ENCODE data around the gene DNAJB1. TPM values are rescaled to one million over a fixed set of nuclear protein-coding genes. Genes with fewer than 3 reads are reported as not detected.

DNAJB1 gene
- total RNA-seq, 1 donor from 2014 or later: 117 TPM

DNA sequence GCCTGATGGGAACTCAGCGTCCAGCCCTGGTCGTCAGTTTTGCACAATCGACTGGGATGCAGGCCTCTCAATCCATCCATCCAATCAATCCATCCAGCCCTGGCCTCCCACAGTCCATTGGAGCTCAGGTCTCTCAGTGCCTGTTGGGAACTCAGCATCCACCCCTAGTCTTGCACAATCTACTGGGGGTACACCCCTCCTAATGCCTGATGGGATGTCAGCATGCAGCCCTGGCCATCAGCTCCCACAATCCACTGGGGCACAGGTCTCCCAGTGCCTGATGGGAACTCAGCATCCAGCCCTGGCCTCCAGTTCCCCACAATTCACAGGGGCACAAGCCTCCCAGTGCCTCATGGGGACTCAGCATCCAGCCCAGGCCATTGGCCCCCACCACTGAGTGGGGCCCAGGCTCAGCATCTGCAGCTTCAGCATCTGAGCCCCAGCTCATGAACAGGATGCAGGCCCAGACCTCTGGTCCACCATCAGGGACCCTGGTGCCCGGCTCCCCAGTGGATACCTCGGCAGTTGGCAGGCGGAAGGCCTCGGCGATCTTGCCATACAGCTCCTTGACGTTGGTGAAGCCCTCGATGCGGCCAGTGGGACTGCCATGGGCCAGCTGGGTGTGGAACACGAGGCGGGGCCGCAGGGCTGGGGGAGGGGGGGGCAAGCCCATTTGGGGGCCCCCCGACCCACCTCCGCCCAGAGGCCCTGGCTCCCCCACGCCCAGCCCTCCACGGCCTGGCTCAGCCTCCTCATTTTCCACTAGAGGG is 35.8 kb downstream of the DNAJB1 start:
- intact Hi-C loops (cut with micrococcal nuclease): no loop called here
- H3K36me3 Mint-ChIP-seq (ENCODE audit: low read depth): peaks cover 10% of the 10 kb centered on the region
- DNase-seq: no peak
- H3K27me3 Mint-ChIP-seq: no peaks in the 10 kb centered on the region
- no peak overlapping the region for H3K27ac Mint-ChIP-seq
- peaks cover 4% of the 10 kb centered on the region for H3K4me1 Mint-ChIP-seq
- no peaks in the 10 kb centered on the region for H3K9me3 Mint-ChIP-seq
- no peak overlapping the region for H3K4me3 Mint-ChIP-seq

DNA sequence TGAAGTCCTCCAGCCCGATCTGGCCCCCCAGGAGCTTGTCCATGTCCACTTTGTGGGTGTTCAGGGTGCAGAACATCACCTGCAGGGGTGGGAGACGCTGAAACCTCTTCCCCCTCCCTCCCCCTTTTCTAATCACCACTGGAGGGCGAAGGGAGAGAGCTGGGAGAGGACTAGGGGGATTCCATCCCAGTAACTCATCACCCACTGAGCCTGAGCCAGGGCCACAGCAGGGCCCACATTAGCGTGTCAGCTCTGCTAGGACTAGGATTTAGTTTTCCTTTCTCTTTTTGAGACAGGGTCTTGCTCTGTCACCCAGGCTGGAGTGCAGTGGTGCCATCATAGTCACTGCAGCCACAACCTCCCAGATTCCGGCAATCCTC is 37.5 kb downstream of the DNAJB1 start:
- Mint-ChIP-seq H3K27me3 (no peaks in the 10 kb centered on the region), H3K27ac (no peak overlapping the region), H3K36me3 (ENCODE audit: low read depth) (peaks cover 6% of the 10 kb centered on the region), H3K4me3 (no peak overlapping the region), H3K4me1 (peaks cover 10% of the 10 kb centered on the region), H3K9me3 (no peaks in the 10 kb centered on the region)
- no peak for DNase-seq
- intact Hi-C loops (cut with micrococcal nuclease): no loop called here

DNA sequence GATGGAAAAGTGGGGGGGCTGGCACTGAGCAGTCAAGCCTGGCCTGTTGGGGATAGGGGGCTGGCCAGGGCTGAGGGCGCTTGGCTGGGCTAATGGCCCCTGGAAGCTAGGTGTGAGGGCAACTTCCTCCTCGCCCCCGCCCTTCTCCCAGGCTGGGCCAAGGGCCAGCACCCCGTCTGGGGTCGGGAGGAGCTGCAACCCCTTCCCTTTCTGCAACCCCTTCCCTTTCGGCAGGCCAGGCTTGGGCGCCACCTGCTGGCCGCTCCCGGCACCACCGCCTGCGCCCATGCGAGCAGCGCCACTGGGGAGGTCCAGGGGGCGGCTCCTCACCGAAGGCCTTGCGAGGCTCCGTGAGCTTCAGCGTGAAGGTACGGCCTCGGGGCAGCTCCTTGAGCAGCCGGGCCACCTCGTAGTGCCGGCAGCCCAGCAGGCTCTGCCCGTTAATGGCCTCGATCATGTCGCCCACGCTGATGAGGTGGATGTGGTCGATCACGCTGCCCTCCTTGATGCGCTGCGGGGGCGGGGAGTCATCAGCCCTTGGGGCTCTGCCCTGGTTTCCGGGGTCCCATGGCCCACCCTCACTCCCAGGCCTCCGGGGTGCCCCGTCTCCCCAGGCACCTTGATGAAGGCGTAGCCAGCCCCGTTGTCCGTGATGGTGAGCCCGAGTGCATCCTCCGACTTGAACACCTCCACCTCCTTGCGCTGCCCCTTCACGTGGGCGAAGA is 38.1 kb downstream of the DNAJB1 start:
- no peak overlapping the region for H3K27ac Mint-ChIP-seq
- H3K9me3 Mint-ChIP-seq: no peaks in the 10 kb centered on the region

DNA sequence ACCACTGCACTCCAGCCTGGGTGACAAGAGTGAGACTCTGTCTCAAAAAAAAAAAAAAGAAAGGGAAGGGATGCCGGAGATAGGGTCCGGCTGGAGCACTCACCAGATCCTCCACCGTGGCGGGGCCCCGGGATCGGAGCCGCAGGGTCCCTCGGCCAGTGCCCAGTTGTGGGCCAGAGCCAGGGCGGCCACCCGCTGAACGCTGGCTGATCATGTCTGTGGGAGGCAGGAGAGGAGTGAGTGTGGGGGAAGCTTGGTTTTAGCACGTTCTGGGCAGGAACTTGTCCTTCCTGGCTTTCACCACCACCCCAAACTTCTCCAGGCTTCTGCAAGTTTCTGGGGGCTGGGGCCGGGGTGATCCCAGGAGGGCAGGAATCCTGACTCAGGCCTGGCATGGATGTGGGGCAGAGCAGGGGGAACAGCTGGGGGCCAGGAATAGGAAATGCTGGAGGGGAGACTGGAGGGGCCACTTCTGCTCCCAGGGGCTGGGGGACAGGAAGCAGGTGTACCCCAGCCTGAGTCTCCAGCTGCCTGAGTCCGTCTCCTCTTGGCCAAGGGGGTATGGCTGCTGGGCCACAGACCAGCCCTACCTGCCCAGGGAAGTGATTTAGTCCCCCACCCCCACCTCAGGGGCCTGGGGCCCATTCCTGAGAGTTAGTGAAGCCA is 38.8 kb downstream of the DNAJB1 start:
- Mint-ChIP-seq H3K27me3 (peaks cover 5% of the 10 kb centered on the region), H3K4me1 (peaks cover 19% of the 10 kb centered on the region), H3K36me3 (ENCODE audit: low read depth) (peaks cover 8% of the 10 kb centered on the region), H3K4me3 (no peak overlapping the region), H3K9me3 (no peaks in the 10 kb centered on the region), H3K27ac (no peak overlapping the region)
- no peak for DNase-seq
- intact Hi-C loops (cut with micrococcal nuclease): loop anchor here (10.0 kb wide), 1 partner anchor 595 kb away; no protein-coding TSS in a partner anchor

More for the DNA sequence above, 38.1 kb downstream of the DNAJB1 start:
- Mint-ChIP-seq H3K36me3 (ENCODE audit: low read depth) (peaks cover 6% of the 10 kb centered on the region), H3K4me3 (no peak overlapping the region), H3K4me1 (peaks cover 14% of the 10 kb centered on the region), H3K27me3 (no peaks in the 10 kb centered on the region)
- peak; percentile 94 for DNase-seq
- intact Hi-C loops (cut with micrococcal nuclease): loop anchor here (10.0 kb wide), 1 partner anchor 595 kb away; no protein-coding TSS in a partner anchor

DNA sequence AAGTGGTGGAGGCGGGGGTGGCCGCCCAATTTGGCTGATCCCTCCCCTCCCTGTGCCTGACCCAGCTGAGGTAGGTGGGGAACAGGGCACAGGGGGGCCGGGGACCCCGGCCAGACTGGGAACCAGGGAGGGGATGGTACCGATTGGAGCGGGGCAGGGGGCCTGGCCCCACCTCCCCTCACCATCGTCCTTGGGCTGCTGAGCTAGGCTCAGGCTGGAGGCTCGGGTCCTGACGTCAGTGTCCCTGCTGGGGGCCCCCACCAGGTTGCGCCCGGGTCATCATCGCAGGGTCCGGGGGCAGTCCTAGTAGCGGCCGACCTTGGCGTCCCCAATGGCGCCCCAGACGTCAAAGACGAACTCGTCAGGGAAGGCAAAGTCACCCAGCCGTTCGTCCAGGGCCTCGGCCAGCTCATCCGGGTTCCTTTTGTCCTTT is 40.1 kb downstream of the DNAJB1 start:
- Mint-ChIP-seq H3K27ac (no peak overlapping the region), H3K4me1 (peaks cover 20% of the 10 kb centered on the region), H3K27me3 (peaks cover 9% of the 10 kb centered on the region), H3K4me3 (no peak overlapping the region), H3K9me3 (no peaks in the 10 kb centered on the region), H3K36me3 (ENCODE audit: low read depth) (peaks cover 8% of the 10 kb centered on the region)
- no peak for DNase-seq
- intact Hi-C loops (cut with micrococcal nuclease): loop anchor here (10.0 kb wide), 1 partner anchor 593 kb away; no protein-coding TSS in a partner anchor

DNA sequence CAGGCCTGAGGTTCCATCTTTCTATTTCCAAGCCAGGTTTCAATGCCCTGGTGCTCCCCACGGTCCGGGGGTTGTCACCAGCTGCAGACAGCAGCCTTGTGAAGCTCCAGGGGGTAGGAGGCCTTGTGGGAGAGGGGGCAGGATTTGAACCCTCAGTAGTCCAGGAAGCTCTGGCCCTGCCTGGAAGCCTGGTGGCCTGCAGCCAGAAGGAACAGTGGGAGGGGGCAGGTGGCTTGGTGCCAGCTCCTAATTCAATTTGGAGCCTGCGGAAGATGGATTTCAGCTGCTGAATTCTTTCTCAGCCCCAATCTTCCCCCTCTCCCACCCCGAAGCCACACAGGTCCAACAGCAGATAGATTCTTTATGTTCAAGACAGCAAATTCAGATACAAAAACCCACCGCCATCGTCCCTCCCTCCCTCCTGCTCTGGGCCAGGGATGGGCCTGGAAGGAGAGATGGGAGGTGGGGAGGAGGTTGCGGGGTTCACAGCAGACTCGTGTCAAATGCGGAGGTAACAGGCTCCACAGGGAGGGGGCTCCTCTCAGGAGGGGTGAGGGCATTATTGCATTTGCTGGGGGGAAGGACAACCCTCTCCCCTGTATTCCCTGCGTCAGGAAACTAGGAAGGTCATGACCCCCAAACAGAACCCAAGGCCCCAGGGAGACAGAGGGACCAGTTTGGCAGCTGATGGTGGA is 40.6 kb downstream of the DNAJB1 start:
- Mint-ChIP-seq H3K27me3 (peaks cover 15% of the 10 kb centered on the region), H3K36me3 (ENCODE audit: low read depth) (peaks cover 10% of the 10 kb centered on the region), H3K9me3 (no peaks in the 10 kb centered on the region), H3K4me3 (no peak overlapping the region), H3K27ac (no peak overlapping the region), H3K4me1 (peaks cover 23% of the 10 kb centered on the region)
- no peak for DNase-seq
- intact Hi-C loops (cut with micrococcal nuclease): loop anchor here (10.0 kb wide), 1 partner anchor 593 kb away; no protein-coding TSS in a partner anchor

DNA sequence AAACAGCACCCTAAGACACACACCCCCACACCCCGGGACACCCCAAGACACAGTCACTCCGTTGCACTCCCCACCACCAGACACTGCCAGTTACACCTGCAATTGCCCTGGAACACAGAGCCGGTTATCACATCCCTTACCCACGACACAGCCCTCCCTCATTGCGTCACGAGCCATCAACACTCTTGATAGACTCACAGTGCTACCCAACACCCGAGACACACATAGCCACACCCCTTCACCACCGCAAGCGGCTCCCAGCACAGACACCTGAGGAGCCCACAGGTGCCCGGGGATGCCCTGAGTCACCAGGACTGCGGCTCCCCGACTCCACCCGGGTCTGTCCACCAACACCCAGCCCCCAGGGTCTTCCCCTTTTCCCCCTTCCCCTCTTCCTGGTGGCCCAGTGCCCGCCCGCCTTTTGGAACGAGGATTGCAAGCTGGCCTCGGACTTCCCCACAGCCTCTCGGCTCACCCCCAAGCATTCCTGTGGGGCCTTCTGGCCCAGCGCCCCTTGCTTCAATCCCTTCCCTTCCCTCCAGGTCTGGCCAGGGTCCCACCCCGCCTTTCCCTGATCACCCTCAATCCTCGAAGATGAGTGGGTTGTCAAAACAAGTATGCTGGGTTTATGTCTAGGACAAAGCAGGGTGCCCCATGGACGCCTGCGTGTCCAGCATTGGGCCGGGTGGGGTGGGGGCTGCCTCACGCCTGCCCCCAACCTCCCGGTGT is 41.4 kb downstream of the DNAJB1 start:
- Mint-ChIP-seq H3K4me3 (no peak overlapping the region), H3K36me3 (ENCODE audit: low read depth) (peaks cover 13% of the 10 kb centered on the region), H3K4me1 (peaks cover 25% of the 10 kb centered on the region), H3K27ac (no peak overlapping the region), H3K27me3 (peaks cover 16% of the 10 kb centered on the region), H3K9me3 (no peaks in the 10 kb centered on the region)
- DNase-seq: no peak
- intact Hi-C loops (cut with micrococcal nuclease): loop anchor here (10.0 kb wide), 1 partner anchor 592 kb away; no protein-coding TSS in a partner anchor

DNA sequence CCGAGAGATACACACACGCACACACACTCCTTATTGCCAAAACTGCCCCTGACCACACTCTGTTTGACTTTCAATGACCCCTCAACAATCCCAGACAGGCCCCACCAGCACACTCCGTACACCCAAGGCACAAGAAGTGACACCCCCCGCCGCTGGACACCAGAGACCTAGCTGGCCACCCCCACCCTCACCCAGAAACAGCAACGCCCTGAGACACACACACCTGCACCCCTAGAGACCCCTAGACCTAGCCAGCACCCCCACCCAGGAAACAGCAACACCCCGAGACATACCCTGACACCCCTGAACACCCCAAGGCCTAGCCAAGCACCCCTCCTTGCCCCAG is 41.9 kb downstream of the DNAJB1 start:
- Mint-ChIP-seq H3K27ac (no peak overlapping the region), H3K36me3 (ENCODE audit: low read depth) (peaks cover 15% of the 10 kb centered on the region), H3K9me3 (no peaks in the 10 kb centered on the region), H3K4me3 (no peak overlapping the region), H3K4me1 (peaks cover 26% of the 10 kb centered on the region), H3K27me3 (peaks cover 16% of the 10 kb centered on the region)
- intact Hi-C loops (cut with micrococcal nuclease): loop anchor here (10.0 kb wide), 1 partner anchor 591 kb away; no protein-coding TSS in a partner anchor
- DNase-seq: no peak

DNA sequence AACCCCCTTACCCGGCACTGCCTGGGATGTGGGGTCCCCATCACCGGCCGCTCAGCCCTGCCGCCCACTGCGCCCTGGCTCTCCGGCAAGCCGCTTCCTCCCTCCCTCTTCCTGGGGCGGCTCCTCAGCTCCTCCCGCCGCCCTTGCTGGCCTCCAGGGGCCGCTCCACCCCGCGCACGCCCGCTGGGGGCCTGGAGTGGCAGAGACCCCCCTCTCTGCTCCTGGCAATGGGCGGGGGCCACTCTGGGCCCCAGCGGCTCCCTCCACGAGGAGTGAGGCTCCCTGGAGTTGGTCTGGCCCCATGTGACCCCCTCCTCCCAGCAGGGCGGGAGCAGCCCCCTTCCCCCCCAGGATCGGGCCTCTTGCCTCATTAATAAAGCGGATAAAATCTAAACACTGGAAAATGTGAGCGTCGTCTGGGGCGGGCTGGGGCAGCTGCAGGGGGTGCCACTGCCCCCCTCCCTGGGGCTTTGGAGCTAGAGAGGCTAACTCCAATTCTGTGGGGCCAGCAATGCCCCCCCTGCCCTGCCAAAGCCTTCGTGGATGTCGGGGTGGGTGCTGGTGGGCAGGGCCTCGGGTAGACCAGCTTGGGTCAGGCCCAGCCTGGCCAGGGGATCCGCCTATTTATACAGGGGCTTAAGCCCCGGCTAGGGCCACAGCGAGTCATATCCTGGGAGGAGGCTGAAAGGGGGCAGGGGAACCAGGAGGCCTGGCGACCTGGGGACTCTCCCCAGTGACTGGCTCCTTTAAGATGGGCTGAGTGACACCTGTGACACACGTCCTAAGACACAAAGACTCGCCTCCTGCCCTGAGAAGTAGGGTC is 42.7 kb downstream of the DNAJB1 start, which contains the start of gene PTGER1:
TSS of gene PTGER1 (minus strand) at position 104 of the 823 bp plus-strand sequence. CDS start 1,034 bp downstream, outside the sequence.
- peak; percentile 79 for DNase-seq
- Mint-ChIP-seq H3K36me3 (ENCODE audit: low read depth) (peaks cover 20% of the 10 kb centered on the region), H3K27me3 (peaks cover 16% of the 10 kb centered on the region), H3K27ac (peak within 1 kb of the TSS; percentile 58), H3K4me1 (peaks cover 26% of the 10 kb centered on the region), H3K9me3 (no peaks in the 10 kb centered on the region), H3K4me3 (peak within 1 kb of the TSS; percentile 70)
- intact Hi-C loops (cut with micrococcal nuclease): loop anchor here (10.0 kb wide), 1 partner anchor 591 kb away; no protein-coding TSS in a partner anchor

DNA sequence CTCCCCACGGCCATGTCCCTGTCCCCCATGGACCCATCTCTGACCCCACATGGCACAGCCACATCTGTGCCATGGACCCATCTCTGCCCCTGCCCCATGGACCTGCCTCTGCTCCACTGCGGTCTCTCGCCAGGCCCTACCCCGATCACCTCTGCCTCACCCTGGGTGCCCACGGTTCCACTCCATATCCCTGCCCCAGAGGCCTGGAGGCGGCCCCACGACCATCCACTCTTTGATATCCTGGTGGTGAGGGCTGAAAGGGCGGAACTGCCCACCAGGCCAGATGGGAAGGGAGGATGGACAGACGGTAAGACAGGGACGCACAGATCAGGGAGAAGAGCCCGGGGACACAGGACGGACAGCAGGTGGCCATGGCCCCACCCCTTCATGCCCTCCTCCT is 43.4 kb downstream of the DNAJB1 start:
- Mint-ChIP-seq H3K36me3 (ENCODE audit: low read depth) (peaks cover 24% of the 10 kb centered on the region), H3K4me1 (peaks cover 26% of the 10 kb centered on the region), H3K27me3 (peaks cover 16% of the 10 kb centered on the region), H3K9me3 (no peaks in the 10 kb centered on the region), H3K27ac (peak overlapping the region; percentile 46), H3K4me3 (peak overlapping the region; percentile 70)
- no peak for DNase-seq
- intact Hi-C loops (cut with micrococcal nuclease): loop anchor here (10.0 kb wide), 1 partner anchor 590 kb away; no protein-coding TSS in a partner anchor

DNA sequence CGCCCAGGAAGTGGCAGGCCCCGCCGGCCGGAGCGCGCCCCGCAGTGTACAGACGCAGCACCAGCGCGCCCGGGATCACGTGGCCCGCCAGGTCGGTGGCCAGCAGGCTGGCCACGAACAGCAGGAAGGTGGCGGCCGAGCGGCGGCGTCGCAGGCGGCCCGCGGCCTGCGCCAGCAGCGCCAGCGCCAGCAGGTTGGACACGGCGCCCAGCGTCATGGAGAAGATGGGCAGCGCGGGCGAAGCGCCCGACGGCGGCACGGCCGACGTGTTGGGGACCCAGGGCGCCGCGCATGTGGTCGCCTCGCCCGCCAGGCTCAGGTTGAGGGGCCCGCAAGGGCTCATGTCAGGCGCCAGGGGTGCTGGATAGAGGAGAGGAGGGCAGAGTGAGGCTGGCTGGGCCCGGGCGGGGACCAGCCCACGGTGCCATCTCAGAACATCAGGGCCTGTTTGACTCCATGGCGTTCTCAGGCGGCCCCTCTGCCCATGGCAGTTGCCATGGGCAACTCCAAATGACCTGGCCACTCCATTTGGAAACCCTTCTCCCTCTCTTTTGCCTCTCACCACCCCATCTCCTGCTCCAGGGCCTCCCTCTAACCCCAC is 44.1 kb downstream of the DNAJB1 start:
- H3K27me3 Mint-ChIP-seq: peaks cover 16% of the 10 kb centered on the region
- H3K4me3 Mint-ChIP-seq: peak overlapping the region; percentile 70
- H3K9me3 Mint-ChIP-seq: no peaks in the 10 kb centered on the region
- intact Hi-C loops (cut with micrococcal nuclease): loop anchor here (2.0 to 10.0 kb wide), 3 partner anchors 41 to 589 kb away; partner anchors contain the start of genes ASF1B and PKN1
- no peak for DNase-seq
- peaks cover 26% of the 10 kb centered on the region for H3K4me1 Mint-ChIP-seq
- peaks cover 29% of the 10 kb centered on the region for H3K36me3 Mint-ChIP-seq (ENCODE audit: low read depth)
- H3K27ac Mint-ChIP-seq: peak overlapping the region; percentile 46

All from activated CD4-positive, alpha-beta T cell treated with anti-CD3 and anti-CD28 coated beads, Interleukin-2, amount 10 ng/mL, durations not matched to agents 24 days and 14 days (primary cell).